Coronary artery (tissue), 2 donors: ENCODE data around the gene EXOSC1.
"Not testable (repeated sequence)": the region's sequence is repeated elsewhere in the genome, so short reads cannot be mapped to it uniquely, and the experiment has no call there.

ENCODE experiments used
- DNase-seq: peaks from one replicate; pipeline ENCODE4 v3.0.0-alpha.2; 2017; ENCODE audit warnings: low spot score
- H3K27ac ChIP-seq, 2 donors: fragments of 200-600 bp; sonication (generic); one replicate each; pipeline ENCODE4 v1.5.1; 2016 to 2019
- H3K4me3 ChIP-seq: fragments of 200-600 bp; sonication (generic); 2 replicates; pipeline ENCODE4 v1.5.1; 2016; ENCODE audit warnings: mild to moderate bottlenecking, moderate library complexity
- CTCF ChIP-seq: fragments of 200-600 bp; sonication (generic); IDR thresholded peaks from one replicate; pipeline ENCODE4 v1.5.1; 2019; ENCODE audit warnings: antibody characterized with exemption

Gene EXOSC1

GRCh38 chr10:97427571-97428179, 18.1 kb downstream of the EXOSC1 start:
- TF ChIP-seq CTCF: no peak
- Histone ChIP-seq H3K4me3 (peak overlapping the region; percentile 97), H3K27ac (peak overlapping the region in 1 of 2 donors; percentile 19)
- no peak for DNase-seq

- Histone ChIP-seq H3K27ac (peak overlapping the region; percentile 69 to 93), H3K4me3 (peak overlapping the region; percentile 97)
- TF ChIP-seq CTCF: no peak
- DNase-seq: no peak
Measured at GRCh38 chr10:97426776-97427570, 18.8 kb downstream of the EXOSC1 start.

- peak; percentile 97 for DNase-seq
- TF ChIP-seq CTCF: peak; percentile 24
- Histone ChIP-seq H3K27ac (peak within 1 kb of the TSS; percentile 70 to 93), H3K4me3 (peak within 1 kb of the TSS; percentile 97)
Measured at GRCh38 chr10:97425964-97426775, 19.6 kb downstream of the EXOSC1 start, which contains the start of gene PGAM1. PGAM1 (plus strand) TSS chr10:97426191; CDS start chr10:97426308, 117 bp downstream.

- H3K27ac ChIP-seq, H3K4me3 ChIP-seq, DNase-seq: not testable (repeated sequence)
Measured at GRCh38 chr10:97423757-97424098, 22.1 kb downstream of the EXOSC1 start.

GRCh38 chr10:97416565-97416964, 29.2 kb downstream of the EXOSC1 start:
- Histone ChIP-seq H3K4me3 (no peak overlapping the region), H3K27ac (no peak overlapping the region)
- TF ChIP-seq CTCF: no peak
- no peak for DNase-seq

GRCh38 chr10:97412891-97413304, 32.9 kb downstream of the EXOSC1 start:
- no peak overlapping the region for H3K27ac ChIP-seq
- TF ChIP-seq CTCF: no peak
- DNase-seq: no peak
- H3K4me3 ChIP-seq: no peak overlapping the region

GRCh38 chr10:97411406-97411805, 34.4 kb downstream of the EXOSC1 start:
- H3K4me3 ChIP-seq: no peak overlapping the region
- H3K27ac ChIP-seq: no peak overlapping the region
- TF ChIP-seq CTCF: no peak
- DNase-seq: no peak
